Ishikawa (cell line): Measurements from ENCODE around the gene DOCK2.

Experiments used
- CEBPB ChIP-seq: IDR thresholded peaks from 2 replicates; pipeline ENCODE4 v1.6.1; 2012
- CREB1 ChIP-seq: IDR thresholded peaks from 2 replicates; pipeline ENCODE4 v1.6.1; 2012; ENCODE audit warnings: low read depth
- EGR1 ChIP-seq: IDR thresholded peaks from 2 replicates; pipeline ENCODE4 v1.6.1; 2012
- EP300 ChIP-seq: IDR thresholded peaks from 2 replicates; pipeline ENCODE4 v1.6.1; 2012; ENCODE audit warnings: borderline replicate concordance
- FOXM1 ChIP-seq: IDR thresholded peaks from 2 replicates; pipeline ENCODE4 v1.6.1; 2012; ENCODE audit warnings: low read depth, borderline replicate concordance
- MAX ChIP-seq: IDR thresholded peaks from 2 replicates; pipeline ENCODE4 v1.6.1; 2012
- NFIC ChIP-seq: IDR thresholded peaks from 2 replicates; pipeline ENCODE4 v1.6.1; 2012
- RAD21 ChIP-seq: IDR thresholded peaks from 2 replicates; pipeline ENCODE4 v1.6.1; 2012; ENCODE audit warnings: low read depth
- TAF1 ChIP-seq: IDR thresholded peaks from 2 replicates; pipeline ENCODE4 v1.6.1; 2012; ENCODE audit warnings: low read depth, mild to moderate bottlenecking
- TCF12 ChIP-seq: IDR thresholded peaks from 2 replicates; pipeline ENCODE4 v1.6.1; 2012; ENCODE audit warnings: low read depth
- TEAD4 ChIP-seq: IDR thresholded peaks from 2 replicates; pipeline ENCODE4 v1.6.1; 2012
- YY1 ChIP-seq: IDR thresholded peaks from 2 replicates; pipeline ENCODE4 v1.6.1; 2012; ENCODE audit warnings: low read depth
- ZBTB7A ChIP-seq: IDR thresholded peaks from 2 replicates; pipeline ENCODE4 v1.6.1; 2012; ENCODE audit warnings: low read depth
- TF ChIP-seq, protein P1 (sequence below): IDR thresholded peaks from 2 replicates; pipeline ENCODE4 v1.6.1; 2012
- TF ChIP-seq, protein P2 (sequence below): IDR thresholded peaks from 2 replicates; pipeline ENCODE4 v1.6.1; 2012; ENCODE audit warnings: low read depth, mild to moderate bottlenecking

Gene DOCK2

GRCh38 chr5:169992789-169993484 is 355.9 kb downstream of the DOCK2 start:
- TF ChIP-seq MAX (no peak), TAF1 (no peak), EGR1 (no peak), YY1 (no peak), TEAD4 (no peak), ZBTB7A (no peak), NFIC (no peak)
- TF ChIP-seq, protein P1, sequence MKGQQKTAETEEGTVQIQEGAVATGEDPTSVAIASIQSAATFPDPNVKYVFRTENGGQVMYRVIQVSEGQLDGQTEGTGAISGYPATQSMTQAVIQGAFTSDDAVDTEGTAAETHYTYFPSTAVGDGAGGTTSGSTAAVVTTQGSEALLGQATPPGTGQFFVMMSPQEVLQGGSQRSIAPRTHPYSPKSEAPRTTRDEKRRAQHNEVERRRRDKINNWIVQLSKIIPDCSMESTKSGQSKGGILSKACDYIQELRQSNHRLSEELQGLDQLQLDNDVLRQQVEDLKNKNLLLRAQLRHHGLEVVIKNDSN, result no peak
- TF ChIP-seq, protein P2, sequence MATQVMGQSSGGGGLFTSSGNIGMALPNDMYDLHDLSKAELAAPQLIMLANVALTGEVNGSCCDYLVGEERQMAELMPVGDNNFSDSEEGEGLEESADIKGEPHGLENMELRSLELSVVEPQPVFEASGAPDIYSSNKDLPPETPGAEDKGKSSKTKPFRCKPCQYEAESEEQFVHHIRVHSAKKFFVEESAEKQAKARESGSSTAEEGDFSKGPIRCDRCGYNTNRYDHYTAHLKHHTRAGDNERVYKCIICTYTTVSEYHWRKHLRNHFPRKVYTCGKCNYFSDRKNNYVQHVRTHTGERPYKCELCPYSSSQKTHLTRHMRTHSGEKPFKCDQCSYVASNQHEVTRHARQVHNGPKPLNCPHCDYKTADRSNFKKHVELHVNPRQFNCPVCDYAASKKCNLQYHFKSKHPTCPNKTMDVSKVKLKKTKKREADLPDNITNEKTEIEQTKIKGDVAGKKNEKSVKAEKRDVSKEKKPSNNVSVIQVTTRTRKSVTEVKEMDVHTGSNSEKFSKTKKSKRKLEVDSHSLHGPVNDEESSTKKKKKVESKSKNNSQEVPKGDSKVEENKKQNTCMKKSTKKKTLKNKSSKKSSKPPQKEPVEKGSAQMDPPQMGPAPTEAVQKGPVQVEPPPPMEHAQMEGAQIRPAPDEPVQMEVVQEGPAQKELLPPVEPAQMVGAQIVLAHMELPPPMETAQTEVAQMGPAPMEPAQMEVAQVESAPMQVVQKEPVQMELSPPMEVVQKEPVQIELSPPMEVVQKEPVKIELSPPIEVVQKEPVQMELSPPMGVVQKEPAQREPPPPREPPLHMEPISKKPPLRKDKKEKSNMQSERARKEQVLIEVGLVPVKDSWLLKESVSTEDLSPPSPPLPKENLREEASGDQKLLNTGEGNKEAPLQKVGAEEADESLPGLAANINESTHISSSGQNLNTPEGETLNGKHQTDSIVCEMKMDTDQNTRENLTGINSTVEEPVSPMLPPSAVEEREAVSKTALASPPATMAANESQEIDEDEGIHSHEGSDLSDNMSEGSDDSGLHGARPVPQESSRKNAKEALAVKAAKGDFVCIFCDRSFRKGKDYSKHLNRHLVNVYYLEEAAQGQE, result no peak

- TF ChIP-seq EP300 (no peak), TAF1 (no peak), YY1 (no peak), NFIC (no peak), MAX (no peak), ZBTB7A (no peak), CEBPB (no peak), TEAD4 (no peak), RAD21 (no peak), FOXM1 (no peak), CREB1 (no peak), TCF12 (no peak), EGR1 (no peak)
- TF ChIP-seq, protein P2, result no peak
Observed at GRCh38 chr5:169993485-169993790, 356.4 kb downstream of the DOCK2 start.

- no peak for TF ChIP-seq RAD21
- TF ChIP-seq, protein P1, result no peak
- no peak for TF ChIP-seq YY1
- no peak for TF ChIP-seq EP300
- TF ChIP-seq FOXM1, result no peak
- no peak for TF ChIP-seq CEBPB
- TF ChIP-seq TEAD4, result no peak
- no peak for TF ChIP-seq ZBTB7A
- no peak for TF ChIP-seq TCF12
- no peak for TF ChIP-seq MAX
- TF ChIP-seq, protein P2, result no peak
- no peak for TF ChIP-seq TAF1
- TF ChIP-seq NFIC, result no peak
- no peak for TF ChIP-seq EGR1
- TF ChIP-seq CREB1, result no peak
Observed at GRCh38 chr5:169997798-169998197, 360.7 kb downstream of the DOCK2 start.

GRCh38 chr5:169999621-170000020 is 362.5 kb downstream of the DOCK2 start:
- TF ChIP-seq NFIC (no peak), EGR1 (no peak), FOXM1 (no peak), ZBTB7A (no peak), EP300 (no peak), TCF12 (no peak), RAD21 (no peak), TEAD4 (no peak), YY1 (no peak), CEBPB (no peak), TAF1 (no peak), CREB1 (no peak), MAX (no peak)
- TF ChIP-seq, protein P2, result no peak
- TF ChIP-seq, protein P1, result no peak
